ENCODE measurements around the gene DVL2.

DNA sequence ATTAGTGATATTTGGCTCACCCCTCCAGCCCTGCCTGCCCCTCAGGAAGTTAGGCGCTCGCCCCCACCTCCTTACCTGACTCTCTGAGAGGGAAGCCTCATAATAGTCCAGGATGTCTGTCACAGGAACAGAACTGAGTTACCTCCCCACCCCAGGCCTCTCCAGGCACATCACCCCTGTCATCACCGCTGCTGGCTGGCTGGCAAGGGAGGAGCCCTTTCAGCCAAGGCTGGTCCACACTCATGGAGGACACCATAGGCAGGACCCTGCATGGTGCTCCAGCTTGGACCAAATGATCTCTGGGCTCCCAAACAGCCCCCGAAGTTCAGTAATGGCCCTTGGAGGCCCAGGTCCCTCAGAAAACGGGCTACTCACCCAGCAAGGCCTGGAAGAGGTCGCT lies 16.2 kb downstream of the DVL2 start:
- TF ChIP-seq, protein P1, sequence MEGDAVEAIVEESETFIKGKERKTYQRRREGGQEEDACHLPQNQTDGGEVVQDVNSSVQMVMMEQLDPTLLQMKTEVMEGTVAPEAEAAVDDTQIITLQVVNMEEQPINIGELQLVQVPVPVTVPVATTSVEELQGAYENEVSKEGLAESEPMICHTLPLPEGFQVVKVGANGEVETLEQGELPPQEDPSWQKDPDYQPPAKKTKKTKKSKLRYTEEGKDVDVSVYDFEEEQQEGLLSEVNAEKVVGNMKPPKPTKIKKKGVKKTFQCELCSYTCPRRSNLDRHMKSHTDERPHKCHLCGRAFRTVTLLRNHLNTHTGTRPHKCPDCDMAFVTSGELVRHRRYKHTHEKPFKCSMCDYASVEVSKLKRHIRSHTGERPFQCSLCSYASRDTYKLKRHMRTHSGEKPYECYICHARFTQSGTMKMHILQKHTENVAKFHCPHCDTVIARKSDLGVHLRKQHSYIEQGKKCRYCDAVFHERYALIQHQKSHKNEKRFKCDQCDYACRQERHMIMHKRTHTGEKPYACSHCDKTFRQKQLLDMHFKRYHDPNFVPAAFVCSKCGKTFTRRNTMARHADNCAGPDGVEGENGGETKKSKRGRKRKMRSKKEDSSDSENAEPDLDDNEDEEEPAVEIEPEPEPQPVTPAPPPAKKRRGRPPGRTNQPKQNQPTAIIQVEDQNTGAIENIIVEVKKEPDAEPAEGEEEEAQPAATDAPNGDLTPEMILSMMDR (IDR thresholded peaks at IDR 0.05), result no peak
- no peak for TF ChIP-seq POLR2AphosphoS5 (IDR thresholded peaks at IDR 0.05)
